ENCODE results near the gene GLT8D2.

The GLT8D2 gene

DNA sequence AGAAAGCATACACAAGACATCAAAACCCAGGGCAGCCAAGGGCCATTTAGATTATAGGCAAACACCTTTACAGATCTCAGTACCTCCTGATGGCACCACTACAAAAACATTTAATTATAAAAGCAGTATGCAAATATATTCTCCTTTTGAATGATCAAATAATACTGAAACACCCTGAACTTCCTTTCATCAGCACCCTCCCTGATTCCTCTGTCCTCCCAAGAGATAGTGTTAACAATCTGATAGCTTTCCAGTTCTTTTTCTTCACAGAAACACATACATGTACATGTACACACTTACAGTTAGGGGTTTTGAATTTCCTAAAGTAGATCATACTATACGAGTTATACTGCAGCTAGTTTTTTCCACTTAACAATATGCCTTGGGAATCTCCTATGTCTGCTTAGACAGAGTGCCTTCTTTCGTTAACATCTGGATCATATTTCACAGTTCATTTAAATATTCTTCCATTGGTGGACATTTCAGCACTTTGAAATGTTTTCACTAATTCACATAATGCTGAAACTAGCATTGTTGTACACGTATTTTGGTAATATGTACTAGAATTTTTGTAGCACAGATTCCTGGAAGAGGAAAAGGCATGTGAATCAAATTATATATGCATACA is 49.1 kb downstream of the GLT8D2 start:
- H3K9me2 ChIP-seq (replicated peaks; ENCODE audit: control insufficient read depth, low read length), result no peaks in the 10 kb centered on the region
- H3F3A ChIP-seq (ENCODE audit: control insufficient read depth, insufficient read depth), result no peaks in the 10 kb centered on the region
- no peak overlapping the region for H3K4me3 ChIP-seq (ENCODE audit: low read length)
- peaks cover 24% of the 10 kb centered on the region for H3K27me3 ChIP-seq (ENCODE audit: control insufficient read depth, low read length)
- no peaks in the 10 kb centered on the region for H4K20me1 ChIP-seq (ENCODE audit: control insufficient read depth, insufficient read depth, low read depth, low read length)
- no peak overlapping the region for H3K4me2 ChIP-seq (ENCODE audit: low read length)
- H3K9me3 ChIP-seq (ENCODE audit: control insufficient read depth, insufficient read depth, low read length), result no peaks in the 10 kb centered on the region
- no peak for TF ChIP-seq EZH2phosphoT487 (IDR thresholded peaks at IDR 0.05; ENCODE audit: borderline replicate concordance, low read length)
- TF ChIP-seq CTCF (IDR thresholded peaks at IDR 0.05; ENCODE audit: low read depth, low read length, poor library complexity, severe bottlenecking), result no peak
- no peak overlapping the region for H3K27ac ChIP-seq (ENCODE audit: low read depth, low read length)
- H3K36me3 ChIP-seq (ENCODE audit: control insufficient read depth, low read length), result no peaks in the 10 kb centered on the region
- H3K79me2 ChIP-seq (ENCODE audit: control insufficient read depth, low read length), result no peaks in the 10 kb centered on the region
- H3K4me1 ChIP-seq (ENCODE audit: control insufficient read depth, low read length), result no peaks in the 10 kb centered on the region

GRCh38 chr12:103998976-103999375 is 51.0 kb downstream of the GLT8D2 start:
- no peak overlapping the region for H3K4me2 ChIP-seq (ENCODE audit: low read length)
- no peaks in the 10 kb centered on the region for H4K20me1 ChIP-seq (ENCODE audit: control insufficient read depth, insufficient read depth, low read depth, low read length)
- no peaks in the 10 kb centered on the region for H3K9me2 ChIP-seq (replicated peaks; ENCODE audit: control insufficient read depth, low read length)
- H3K27ac ChIP-seq (ENCODE audit: low read depth, low read length), result no peak overlapping the region
- H3K36me3 ChIP-seq (ENCODE audit: control insufficient read depth, low read length), result no peaks in the 10 kb centered on the region
- no peak overlapping the region for H3K4me3 ChIP-seq (ENCODE audit: low read length)
- peaks cover 27% of the 10 kb centered on the region for H3K27me3 ChIP-seq (ENCODE audit: control insufficient read depth, low read length)
- H3K79me2 ChIP-seq (ENCODE audit: control insufficient read depth, low read length), result no peaks in the 10 kb centered on the region
- no peaks in the 10 kb centered on the region for H3K4me1 ChIP-seq (ENCODE audit: control insufficient read depth, low read length)
- no peaks in the 10 kb centered on the region for H3K9me3 ChIP-seq (ENCODE audit: control insufficient read depth, insufficient read depth, low read length)
- TF ChIP-seq EZH2phosphoT487 (IDR thresholded peaks at IDR 0.05; ENCODE audit: borderline replicate concordance, low read length) (no peak), CTCF (IDR thresholded peaks at IDR 0.05; ENCODE audit: low read depth, low read length, poor library complexity, severe bottlenecking) (no peak)
- H3F3A ChIP-seq (ENCODE audit: control insufficient read depth, insufficient read depth), result no peaks in the 10 kb centered on the region

DNA sequence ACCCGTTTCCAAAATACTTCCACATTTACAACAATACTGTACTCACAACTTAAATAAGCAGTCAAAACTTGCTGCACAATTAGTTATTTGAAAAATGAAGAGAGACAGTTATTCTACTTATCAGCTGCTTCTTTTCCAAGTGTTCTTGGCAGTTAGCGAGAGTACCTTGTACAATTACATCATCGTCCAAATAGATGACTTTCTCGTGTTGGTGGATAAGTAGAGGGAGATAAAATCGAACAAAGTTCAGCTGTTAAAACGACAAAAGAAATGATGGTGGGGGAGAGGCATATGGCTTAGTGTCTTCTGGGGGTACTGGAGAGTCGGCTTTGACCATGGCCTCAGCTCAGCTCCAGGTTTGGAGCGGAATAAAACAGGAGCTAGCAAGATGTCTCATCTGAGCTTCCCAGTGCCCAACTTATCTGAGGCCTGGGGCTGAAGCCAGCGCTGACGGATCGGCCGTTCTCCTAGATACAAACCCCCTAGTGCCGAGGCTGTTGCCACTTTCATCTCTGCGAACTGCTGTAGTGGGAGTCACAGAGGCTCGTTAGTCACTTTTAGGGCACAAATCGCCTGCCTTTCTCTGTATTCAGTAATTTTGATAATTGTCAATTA is 52.6 kb downstream of the GLT8D2 start:
- no peaks in the 10 kb centered on the region for H3K79me2 ChIP-seq (ENCODE audit: control insufficient read depth, low read length)
- no peaks in the 10 kb centered on the region for H3K4me1 ChIP-seq (ENCODE audit: control insufficient read depth, low read length)
- H3K4me2 ChIP-seq (ENCODE audit: low read length), result no peak overlapping the region
- no peak overlapping the region for H3K27ac ChIP-seq (ENCODE audit: low read depth, low read length)
- no peaks in the 10 kb centered on the region for H4K20me1 ChIP-seq (ENCODE audit: control insufficient read depth, insufficient read depth, low read depth, low read length)
- peaks cover 21% of the 10 kb centered on the region for H3K27me3 ChIP-seq (ENCODE audit: control insufficient read depth, low read length)
- TF ChIP-seq EZH2phosphoT487 (IDR thresholded peaks at IDR 0.05; ENCODE audit: borderline replicate concordance, low read length) (no peak), CTCF (IDR thresholded peaks at IDR 0.05; ENCODE audit: low read depth, low read length, poor library complexity, severe bottlenecking) (no peak)
- no peaks in the 10 kb centered on the region for H3K9me3 ChIP-seq (ENCODE audit: control insufficient read depth, insufficient read depth, low read length)
- H3K4me3 ChIP-seq (ENCODE audit: low read length), result no peak overlapping the region
- no peaks in the 10 kb centered on the region for H3K9me2 ChIP-seq (replicated peaks; ENCODE audit: control insufficient read depth, low read length)
- no peaks in the 10 kb centered on the region for H3F3A ChIP-seq (ENCODE audit: control insufficient read depth, insufficient read depth)
- H3K36me3 ChIP-seq (ENCODE audit: control insufficient read depth, low read length), result no peaks in the 10 kb centered on the region

Measured in DOHH2 (cell line).